DOHH2 (cell line): Measurements from ENCODE around the gene SPATA6.
"Not testable (repeated sequence)": the region's sequence is repeated elsewhere in the genome, so short reads cannot be mapped to it uniquely, and the experiment has no call there.

Source experiments
- H3F3A ChIP-seq: fragments of 200-600 bp; sonication (generic), shearing (Covaris generic); 2 replicates; pipeline ENCODE4 v1.6.0; 2016; ENCODE audit warnings: antibody characterized with exemption, mild to moderate bottlenecking; ENCODE audit not compliant: control insufficient read depth, insufficient read depth
- H3K27ac ChIP-seq: fragments of 200-600 bp; sonication (generic); 2 replicates; pipeline ENCODE4 v1.5.1; 2014; ENCODE audit warnings: low read depth, mild to moderate bottlenecking, low read length, moderate library complexity
- H3K27me3 ChIP-seq: fragments of 200-600 bp; sonication (generic); 2 replicates; pipeline ENCODE4 v1.6.1; 2014; ENCODE audit warnings: mild to moderate bottlenecking, low read length, mixed read lengths; ENCODE audit not compliant: control insufficient read depth
- H3K36me3 ChIP-seq: fragments of 200-600 bp; sonication (generic); 2 replicates; pipeline ENCODE4 v1.6.1; 2014; ENCODE audit warnings: mild to moderate bottlenecking, low read length, moderate library complexity, mixed read lengths; ENCODE audit not compliant: control insufficient read depth
- H3K4me1 ChIP-seq: fragments of 200-600 bp; sonication (generic); 2 replicates; pipeline ENCODE4 v1.6.1; 2014; ENCODE audit warnings: mild to moderate bottlenecking, low read length, mixed read lengths; ENCODE audit not compliant: control insufficient read depth
- H3K4me2 ChIP-seq: fragments of 200-600 bp; sonication (generic); 2 replicates; pipeline ENCODE4 v1.6.0; 2014; ENCODE audit warnings: mild to moderate bottlenecking, low read length, moderate library complexity
- H3K4me3 ChIP-seq: fragments of 200-600 bp; sonication (generic); 2 replicates; pipeline ENCODE4 v1.5.1; 2014; ENCODE audit warnings: mild to moderate bottlenecking, low read length, mixed read lengths
- H3K79me2 ChIP-seq: fragments of 200-600 bp; sonication (generic); 2 replicates; pipeline ENCODE4 v1.6.1; 2014; ENCODE audit warnings: mild to moderate bottlenecking, low read length, mixed read lengths; ENCODE audit not compliant: control insufficient read depth
- H3K9me2 ChIP-seq: fragments of 200-600 bp; sonication (generic); replicated peaks from 2 replicates; pipeline ENCODE4 v1.6.1; 2014; ENCODE audit warnings: mild to moderate bottlenecking, low read length, mixed read lengths; ENCODE audit not compliant: control insufficient read depth
- H3K9me3 ChIP-seq: fragments of 200-600 bp; sonication (generic); 2 replicates; pipeline ENCODE4 v1.6.1; 2014; ENCODE audit warnings: antibody characterized with exemption, low read length, mixed read lengths; ENCODE audit not compliant: control insufficient read depth, insufficient read depth
- H4K20me1 ChIP-seq: fragments of 200-600 bp; sonication (generic); 2 replicates; pipeline ENCODE4 v1.6.0; 2014; ENCODE audit warnings: low read depth, mild to moderate bottlenecking, antibody characterized with exemption, low read length, moderate library complexity; ENCODE audit not compliant: control insufficient read depth, insufficient read depth
- CTCF ChIP-seq: fragments of 200-600 bp; sonication (generic); IDR thresholded peaks from one replicate; pipeline ENCODE4 v1.5.1; 2014; ENCODE audit warnings: antibody characterized with exemption, mild to moderate bottlenecking, low read depth, low read length; ENCODE audit not compliant: poor library complexity, severe bottlenecking
- EZH2phosphoT487 ChIP-seq: fragments of 200-600 bp; sonication (generic); IDR thresholded peaks from 2 replicates; pipeline ENCODE4 v1.6.1; 2017; ENCODE audit warnings: borderline replicate concordance, mild to moderate bottlenecking, antibody characterized with exemption, low read length, moderate library complexity, mixed read lengths

The SPATA6 gene

GRCh38 chr1:48329905-48330304 lies 142.1 kb downstream of the SPATA6 start:
- H3K4me1 ChIP-seq, result no peaks in the 10 kb centered on the region

GRCh38 chr1:48329486-48329885 lies 142.5 kb downstream of the SPATA6 start:
- Histone ChIP-seq H3F3A (no peaks in the 10 kb centered on the region), H3K9me3 (no peaks in the 10 kb centered on the region), H3K9me2 (no peaks in the 10 kb centered on the region; the same call in 1 of the 2 replicates), H3K4me2 (no peak overlapping the region), H3K27ac (no peak overlapping the region), H3K36me3 (no peaks in the 10 kb centered on the region), H3K4me1 (no peaks in the 10 kb centered on the region), H3K27me3 (no peaks in the 10 kb centered on the region), H3K79me2 (no peaks in the 10 kb centered on the region), H4K20me1 (no peaks in the 10 kb centered on the region), H3K4me3 (no peak overlapping the region)
- no peak for TF ChIP-seq EZH2phosphoT487
- no peak for TF ChIP-seq CTCF

More at GRCh38 chr1:48329905-48330304, 142.1 kb downstream of the SPATA6 start:
- TF ChIP-seq CTCF (no peak), EZH2phosphoT487 (no peak)
- Histone ChIP-seq H3K9me3 (no peaks in the 10 kb centered on the region), H3K9me2 (no peaks in the 10 kb centered on the region; the same call in 1 of the 2 replicates), H4K20me1 (no peaks in the 10 kb centered on the region), H3K4me3 (no peak overlapping the region), H3K36me3 (no peaks in the 10 kb centered on the region), H3K4me2 (no peak overlapping the region), H3K27me3 (no peaks in the 10 kb centered on the region), H3K79me2 (no peaks in the 10 kb centered on the region), H3F3A (no peaks in the 10 kb centered on the region), H3K27ac (no peak overlapping the region)

GRCh38 chr1:48311829-48312228 lies 160.2 kb downstream of the SPATA6 start:
- H3K4me2 ChIP-seq, H3K79me2 ChIP-seq, H3F3A ChIP-seq, H3K4me3 ChIP-seq, H3K4me1 ChIP-seq, H3K9me3 ChIP-seq, H3K27ac ChIP-seq, H3K9me2 ChIP-seq, H4K20me1 ChIP-seq, H3K27me3 ChIP-seq, H3K36me3 ChIP-seq: not testable (repeated sequence)

- TF ChIP-seq EZH2phosphoT487 (no peak), CTCF (no peak)
- H3K79me2 ChIP-seq, result no peaks in the 10 kb centered on the region
- H3K4me3 ChIP-seq, result no peak overlapping the region
- no peak overlapping the region for H3K4me2 ChIP-seq
- H4K20me1 ChIP-seq, result no peaks in the 10 kb centered on the region
- no peaks in the 10 kb centered on the region for H3K9me2 ChIP-seq
- H3K9me3 ChIP-seq, result no peaks in the 10 kb centered on the region
- H3K36me3 ChIP-seq, result no peaks in the 10 kb centered on the region
- no peak overlapping the region for H3K27ac ChIP-seq
- no peaks in the 10 kb centered on the region for H3K27me3 ChIP-seq
- H3F3A ChIP-seq, result no peaks in the 10 kb centered on the region
- H3K4me1 ChIP-seq, result no peaks in the 10 kb centered on the region
These were observed 162.4 kb downstream of the SPATA6 start for GRCh38 chr1:48309564-48310082.
